Vagina (tissue), 2 donors: ENCODE data around the gene ABCA3. TPM values are rescaled to one million over a fixed set of nuclear protein-coding genes. Genes with fewer than 3 reads are reported as not detected.

ENCODE experiments used
- DNase-seq, 2 donors: peaks; one replicate each; pipeline ENCODE4 v3.0.0-alpha.2; 2017; ENCODE audit errors: extremely low spot score in 2 of 2
- H3K27ac ChIP-seq: fragments of 200-600 bp; sonication (generic); one replicate; pipeline ENCODE4 v1.5.1; 2019
- H3K27me3 ChIP-seq: fragments of 200-600 bp; sonication (generic); one replicate; pipeline ENCODE4 v1.5.1; 2019
- H3K36me3 ChIP-seq, 2 donors: fragments of 200-600 bp; sonication (generic); one replicate each; pipeline ENCODE4 v1.5.1; 2017 to 2019
- H3K4me1 ChIP-seq: fragments of 200-600 bp; sonication (generic); one replicate; pipeline ENCODE4 v1.5.1; 2019
- H3K4me3 ChIP-seq, 2 donors: fragments of 200-600 bp; sonication (generic); 1 replicate in 1 of 2; 2 replicates in 1 of 2; pipeline ENCODE4 v1.5.1; 2016 to 2019
- H3K9me3 ChIP-seq: fragments of 200-600 bp; sonication (generic); one replicate; pipeline ENCODE4 v1.5.1; 2019
- CTCF ChIP-seq, 3 experiments: fragments of 450-650 bp in 2 of 3; fragments of 200-600 bp in 1 of 3; sonication (generic) in 1 of 3; IDR thresholded peaks; one replicate each; pipeline ENCODE4 v1.5.1; 2017 to 2019; ENCODE audit warnings: antibody characterized with exemption in 3 of 3, mild to moderate bottlenecking in 2 of 3, moderate library complexity in 2 of 3
- POLR2A ChIP-seq, 2 donors: fragments of 450-650 bp; IDR thresholded peaks; one replicate each; pipeline ENCODE4 v1.6.1; 2017; ENCODE audit warnings: antibody characterized with exemption in 2 of 2, mild to moderate bottlenecking in 2 of 2, moderate library complexity in 2 of 2
- POLR2AphosphoS5 ChIP-seq, 2 donors: sonication (generic); formaldehyde crosslinking; IDR thresholded peaks; one replicate each; pipeline ENCODE4 v1.9.0; 2017; ENCODE audit warnings: antibody characterized with exemption in 2 of 2, mild to moderate bottlenecking in 2 of 2, low read depth in 1 of 2; ENCODE audit not compliant: insufficient read depth in 1 of 2
- intact Hi-C: fragments of 100-400 bp; cut with DNase I; formaldehyde crosslinking; loops from one replicate; pipeline ENCODE4 v1.15.1; 2023
- total RNA-seq: library from RNA; depleted of rRNA; stranded (reverse); fragments of >200 nt; gene quantifications from one replicate; pipeline ENCODE4 v1.2.3, GENCODE V29; 2016

ABCA3 gene
- total RNA-seq, 1 donor from 2014 or later: 5.4 TPM

GRCh38 chr16:2278272-2278608 is 62.3 kb downstream of the ABCA3 start:
- Histone ChIP-seq H3K36me3 (no peaks in the 10 kb centered on the region), H3K27me3 (no peaks in the 10 kb centered on the region), H3K9me3 (no peaks in the 10 kb centered on the region), H3K4me3 (no peak overlapping the region), H3K27ac (no peak overlapping the region), H3K4me1 (no peaks in the 10 kb centered on the region)
- no peak for TF ChIP-seq POLR2AphosphoS5 (IDR thresholded peaks at IDR 0.05; ENCODE audit: insufficient read depth in 1 of 2, low read depth in 1 of 2)
- no peak for TF ChIP-seq POLR2A (IDR thresholded peaks at IDR 0.05)
- TF ChIP-seq CTCF (IDR thresholded peaks at IDR 0.05): no peak
- DNase-seq: no peak
- intact Hi-C loops: no loop called here

- Histone ChIP-seq H3K27ac (no peak overlapping the region), H3K27me3 (no peaks in the 10 kb centered on the region), H3K4me1 (no peaks in the 10 kb centered on the region), H3K36me3 (no peaks in the 10 kb centered on the region), H3K9me3 (no peaks in the 10 kb centered on the region), H3K4me3 (no peak overlapping the region)
- no peak for DNase-seq
- intact Hi-C loops: no loop called here
- TF ChIP-seq CTCF (IDR thresholded peaks at IDR 0.05) (no peak), POLR2A (IDR thresholded peaks at IDR 0.05) (no peak)
These were observed 62.9 kb downstream of the ABCA3 start for GRCh38 chr16:2277466-2278271.

- TF ChIP-seq POLR2A (IDR thresholded peaks at IDR 0.05) (no peak), CTCF (IDR thresholded peaks at IDR 0.05) (no peak), POLR2AphosphoS5 (IDR thresholded peaks at IDR 0.05; ENCODE audit: insufficient read depth in 1 of 2, low read depth in 1 of 2) (no peak)
- Histone ChIP-seq H3K27ac (no peak overlapping the region), H3K4me3 (no peak overlapping the region), H3K36me3 (no peaks in the 10 kb centered on the region), H3K4me1 (no peaks in the 10 kb centered on the region), H3K9me3 (no peaks in the 10 kb centered on the region), H3K27me3 (no peaks in the 10 kb centered on the region)
- intact Hi-C loops: no loop called here
- DNase-seq: no peak
These were observed 63.9 kb downstream of the ABCA3 start for GRCh38 chr16:2276368-2277195.

- intact Hi-C loops: no loop called here
- Histone ChIP-seq H3K27ac (no peak overlapping the region), H3K4me1 (peaks cover 5% of the 10 kb centered on the region), H3K4me3 (no peak overlapping the region), H3K9me3 (no peaks in the 10 kb centered on the region), H3K27me3 (no peaks in the 10 kb centered on the region), H3K36me3 (no peaks in the 10 kb centered on the region)
- TF ChIP-seq POLR2AphosphoS5 (IDR thresholded peaks at IDR 0.05; ENCODE audit: insufficient read depth in 1 of 2, low read depth in 1 of 2): no peak
- TF ChIP-seq CTCF (IDR thresholded peaks at IDR 0.05): no peak
- TF ChIP-seq POLR2A (IDR thresholded peaks at IDR 0.05): no peak
- no peak for DNase-seq
These were observed 64.8 kb downstream of the ABCA3 start for GRCh38 chr16:2275476-2276367.
